MM.1S (cell line): ENCODE data around the gene SIGLEC11.

Experiments
- DNase-seq: peaks from one replicate; pipeline ENCODE4 v3.0.0-alpha.2; 2015
- H2AFZ ChIP-seq: fragments of 300-600 bp; sonication (generic); 2 replicates; pipeline ENCODE4 v1.6.0; 2016; ENCODE audit warnings: antibody characterized with exemption, low read length
- H3F3A ChIP-seq: fragments of 300-600 bp; sonication (generic); 2 replicates; pipeline ENCODE4 v1.6.1; 2016; ENCODE audit warnings: mild to moderate bottlenecking, antibody characterized with exemption, low read length, moderate library complexity, mixed read lengths; ENCODE audit not compliant: insufficient read depth
- H3K27ac ChIP-seq: fragments of 300-600 bp; sonication (generic); 2 replicates; pipeline ENCODE4 v1.5.1; 2016; ENCODE audit warnings: mild to moderate bottlenecking, low read length
- H3K27me3 ChIP-seq: fragments of 300-600 bp; sonication (generic); replicated peaks from 2 replicates; pipeline ENCODE4 v1.6.0; 2016; ENCODE audit warnings: low read length; ENCODE audit not compliant: insufficient read depth
- H3K36me3 ChIP-seq: fragments of 300-600 bp; sonication (generic); replicated peaks from 2 replicates; pipeline ENCODE4 v1.6.1; 2016; ENCODE audit warnings: mild to moderate bottlenecking, low read length, mixed read lengths; ENCODE audit not compliant: insufficient read depth
- H3K4me1 ChIP-seq: fragments of 300-600 bp; sonication (generic); 2 replicates; pipeline ENCODE4 v1.6.1; 2016; ENCODE audit warnings: low read length, mixed read lengths
- H3K4me2 ChIP-seq: fragments of 300-600 bp; sonication (generic); 2 replicates; pipeline ENCODE4 v1.6.0; 2016; ENCODE audit warnings: low read depth, low read length
- H3K4me3 ChIP-seq: fragments of 300-600 bp; sonication (generic); 2 replicates; pipeline ENCODE4 v1.5.1; 2016; ENCODE audit warnings: low read length, mixed read lengths
- H3K79me2 ChIP-seq: fragments of 300-600 bp; sonication (generic); 2 replicates; pipeline ENCODE4 v1.6.1; 2016; ENCODE audit warnings: mixed run types, low read length, mixed read lengths
- H3K9ac ChIP-seq: fragments of 300-600 bp; sonication (generic); 2 replicates; pipeline ENCODE4 v1.6.1; 2016; ENCODE audit warnings: low read length, mixed read lengths
- H3K9me2 ChIP-seq: fragments of 300-600 bp; sonication (generic); replicated peaks from 2 replicates; pipeline ENCODE4 v1.6.1; 2016; ENCODE audit warnings: mild to moderate bottlenecking, low read length, mixed read lengths; ENCODE audit not compliant: insufficient read depth
- H3K9me3 ChIP-seq: fragments of 300-600 bp; sonication (generic); replicated peaks from 2 replicates; pipeline ENCODE4 v1.6.1; 2016; ENCODE audit warnings: mild to moderate bottlenecking, low read length, mixed read lengths; ENCODE audit not compliant: insufficient read depth
- H4K20me1 ChIP-seq: fragments of 300-600 bp; sonication (generic); 2 replicates; pipeline ENCODE4 v1.6.1; 2016; ENCODE audit warnings: mild to moderate bottlenecking, low read length, moderate library complexity, mixed read lengths; ENCODE audit not compliant: insufficient read depth
- EZH2 ChIP-seq: fragments of 300-600 bp; sonication (generic); optimal IDR thresholded peaks from 2 replicates; pipeline ENCODE3; 2017; ENCODE audit warnings: low read depth, mild to moderate bottlenecking, antibody characterized with exemption, low read length, mixed read lengths
- EZH2phosphoT487 ChIP-seq: fragments of 300-600 bp; sonication (generic); IDR thresholded peaks from 2 replicates; pipeline ENCODE4 v1.6.1; 2018; ENCODE audit warnings: antibody characterized with exemption, low read length
- TF ChIP-seq, protein P1 (sequence below): fragments of 300-600 bp; sonication (generic); IDR thresholded peaks from 2 replicates; pipeline ENCODE4 v1.5.1; 2016; ENCODE audit warnings: antibody characterized with exemption, low read length, mixed read lengths

SIGLEC11 gene

DNA sequence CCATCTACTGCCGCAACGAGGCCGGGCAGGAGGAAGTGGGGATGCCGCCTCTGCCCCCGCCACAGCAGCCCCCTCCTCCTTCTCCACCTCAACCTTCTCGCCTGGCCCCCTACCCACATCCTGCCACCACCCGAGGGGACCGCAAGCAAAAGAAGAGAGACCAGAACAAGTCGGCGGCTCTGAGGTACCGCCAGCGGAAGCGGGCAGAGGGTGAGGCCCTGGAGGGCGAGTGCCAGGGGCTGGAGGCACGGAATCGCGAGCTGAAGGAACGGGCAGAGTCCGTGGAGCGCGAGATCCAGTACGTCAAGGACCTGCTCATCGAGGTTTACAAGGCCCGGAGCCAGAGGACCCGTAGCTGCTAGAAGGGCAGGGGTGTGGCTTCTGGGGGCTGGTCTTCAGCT, 28.2 kb downstream of the SIGLEC11 start:
- Histone ChIP-seq H3F3A (peaks cover 3% of the 10 kb centered on the region), H2AFZ (no peak overlapping the region), H3K27me3 (no peaks in the 10 kb centered on the region), H3K9ac (no peak overlapping the region), H3K4me2 (no peak overlapping the region), H3K9me3 (no peaks in the 10 kb centered on the region), H3K27ac (no peak overlapping the region), H3K4me3 (no peak overlapping the region), H3K79me2 (peaks cover 16% of the 10 kb centered on the region), H3K36me3 (peaks cover 2% of the 10 kb centered on the region; the same call in 1 of the 2 replicates), H3K4me1 (peaks cover 9% of the 10 kb centered on the region), H3K9me2 (no peaks in the 10 kb centered on the region), H4K20me1 (no peaks in the 10 kb centered on the region)
- DNase-seq, result no peak
- TF ChIP-seq, protein P1, sequence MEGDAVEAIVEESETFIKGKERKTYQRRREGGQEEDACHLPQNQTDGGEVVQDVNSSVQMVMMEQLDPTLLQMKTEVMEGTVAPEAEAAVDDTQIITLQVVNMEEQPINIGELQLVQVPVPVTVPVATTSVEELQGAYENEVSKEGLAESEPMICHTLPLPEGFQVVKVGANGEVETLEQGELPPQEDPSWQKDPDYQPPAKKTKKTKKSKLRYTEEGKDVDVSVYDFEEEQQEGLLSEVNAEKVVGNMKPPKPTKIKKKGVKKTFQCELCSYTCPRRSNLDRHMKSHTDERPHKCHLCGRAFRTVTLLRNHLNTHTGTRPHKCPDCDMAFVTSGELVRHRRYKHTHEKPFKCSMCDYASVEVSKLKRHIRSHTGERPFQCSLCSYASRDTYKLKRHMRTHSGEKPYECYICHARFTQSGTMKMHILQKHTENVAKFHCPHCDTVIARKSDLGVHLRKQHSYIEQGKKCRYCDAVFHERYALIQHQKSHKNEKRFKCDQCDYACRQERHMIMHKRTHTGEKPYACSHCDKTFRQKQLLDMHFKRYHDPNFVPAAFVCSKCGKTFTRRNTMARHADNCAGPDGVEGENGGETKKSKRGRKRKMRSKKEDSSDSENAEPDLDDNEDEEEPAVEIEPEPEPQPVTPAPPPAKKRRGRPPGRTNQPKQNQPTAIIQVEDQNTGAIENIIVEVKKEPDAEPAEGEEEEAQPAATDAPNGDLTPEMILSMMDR, result no peak
- TF ChIP-seq EZH2phosphoT487 (no peak), EZH2 (no peak)

DNA sequence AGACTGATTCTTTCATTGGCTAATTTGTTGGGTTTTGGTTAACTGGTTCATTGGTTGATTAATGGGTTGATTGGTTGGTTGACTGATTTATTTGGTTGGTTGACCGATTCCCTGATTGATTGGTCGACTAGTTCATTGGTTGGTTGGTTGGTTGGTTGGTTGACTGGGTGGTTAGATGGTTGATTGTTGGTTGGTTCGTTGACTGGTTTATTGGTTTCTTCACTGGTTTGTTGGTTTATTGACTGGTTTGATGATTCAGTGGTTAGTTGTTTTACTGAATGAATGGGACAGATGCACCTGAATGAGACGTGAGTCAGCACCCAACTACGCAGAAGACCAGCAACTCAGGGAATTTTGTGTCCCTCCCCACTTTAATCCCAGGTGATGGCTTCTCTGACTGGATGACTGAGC, 28.9 kb downstream of the SIGLEC11 start:
- Histone ChIP-seq H3K4me3 (no peak overlapping the region), H3F3A (peaks cover 3% of the 10 kb centered on the region), H3K4me2 (no peak overlapping the region), H3K27ac (no peak overlapping the region), H3K9me3 (no peaks in the 10 kb centered on the region), H3K4me1 (peaks cover 16% of the 10 kb centered on the region), H3K79me2 (peaks cover 23% of the 10 kb centered on the region), H3K27me3 (no peaks in the 10 kb centered on the region), H3K9ac (no peak overlapping the region), H3K9me2 (no peaks in the 10 kb centered on the region), H2AFZ (no peak overlapping the region), H3K36me3 (peaks cover 6% of the 10 kb centered on the region; the same call in 1 of the 2 replicates), H4K20me1 (no peaks in the 10 kb centered on the region)
- TF ChIP-seq EZH2 (no peak), EZH2phosphoT487 (no peak)
- TF ChIP-seq, protein P1, result no peak
- no peak for DNase-seq

DNA sequence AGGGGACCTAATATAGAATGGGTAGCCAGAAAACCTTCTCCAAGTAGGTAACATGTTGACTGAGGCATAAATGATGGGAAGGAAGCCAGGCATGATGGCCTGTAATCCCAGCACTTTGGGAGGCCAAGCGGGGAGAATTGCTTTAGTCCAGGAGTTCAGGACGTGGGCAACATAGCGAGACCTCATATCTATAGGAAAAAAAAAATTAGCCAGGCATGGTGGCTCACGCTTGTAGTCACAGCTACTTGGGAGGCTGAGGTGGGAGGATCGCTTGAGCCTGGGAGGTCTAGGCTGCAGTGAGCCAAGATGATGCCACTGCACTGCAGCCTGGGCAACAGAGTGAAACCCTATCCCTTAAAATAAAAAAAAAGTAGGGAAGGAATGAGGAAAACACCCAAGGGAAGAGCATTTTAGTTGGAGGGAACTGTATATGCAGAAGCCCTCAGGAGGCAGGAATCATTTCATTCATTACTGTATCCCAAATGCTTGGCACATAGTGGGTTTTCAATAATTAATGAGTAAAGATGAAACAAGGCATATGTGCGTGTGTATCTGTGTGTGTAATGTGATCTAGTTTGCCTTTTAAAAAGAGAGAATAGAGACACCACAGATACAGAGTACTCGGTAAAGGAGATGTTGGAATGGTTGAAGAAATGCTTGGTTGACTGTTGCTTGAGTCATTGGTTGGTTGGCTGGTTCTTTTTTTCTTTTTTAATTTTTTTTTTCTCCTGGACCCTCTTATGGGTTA, 29.5 kb downstream of the SIGLEC11 start:
- no peaks in the 10 kb centered on the region for H3K9me2 ChIP-seq
- H3K9me3 ChIP-seq, result no peaks in the 10 kb centered on the region
- H3K9ac ChIP-seq, result no peak overlapping the region
- TF ChIP-seq, protein P1, result no peak
- TF ChIP-seq EZH2 (no peak), EZH2phosphoT487 (no peak)
- H3K36me3 ChIP-seq, result peaks cover 10% of the 10 kb centered on the region; the same call in 1 of the 2 replicates
- H3K4me1 ChIP-seq, result peaks cover 17% of the 10 kb centered on the region
- H3F3A ChIP-seq, result peaks cover 3% of the 10 kb centered on the region
- H3K27ac ChIP-seq, result no peak overlapping the region
- H2AFZ ChIP-seq, result no peak overlapping the region
- no peak overlapping the region for H3K4me2 ChIP-seq
- H3K79me2 ChIP-seq, result peaks cover 29% of the 10 kb centered on the region
- no peak for DNase-seq
- H3K27me3 ChIP-seq, result no peaks in the 10 kb centered on the region
- H3K4me3 ChIP-seq, result no peak overlapping the region
- H4K20me1 ChIP-seq, result no peaks in the 10 kb centered on the region
